Fibroblast of skin of back (primary cell): ENCODE measurements around the gene TGFB2.
A peak's percentile ranks its signal among the peaks of the same experiment; 100 is the strongest.

ENCODE experiments used
- DNase-seq: peaks from one replicate; pipeline ENCODE4 v3.0.0-alpha.2; 2013

TGFB2 gene

GRCh38 chr1:218336328-218336727 is 8.8 kb upstream of the TGFB2 start:
- no peak for DNase-seq

GRCh38 chr1:218339267-218339831 is 5.8 kb upstream of the TGFB2 start:
- peak; percentile 50 for DNase-seq

GRCh38 chr1:218341325-218341724 is 3.8 kb upstream of the TGFB2 start:
- DNase-seq = no peak

GRCh38 chr1:218342091-218342490 is 3.0 kb upstream of the TGFB2 start:
- DNase-seq = no peak

GRCh38 chr1:218345673-218346390 is 696 bp downstream of the TGFB2 start:
- peak; percentile 78 for DNase-seq

GRCh38 chr1:218346391-218347204 is 1.5 kb downstream of the TGFB2 start:
- peak; percentile 47 for DNase-seq

GRCh38 chr1:218347336-218347722 is 2.2 kb downstream of the TGFB2 start:
- DNase-seq = peak; percentile 59

GRCh38 chr1:218347723-218348627 is 2.8 kb downstream of the TGFB2 start:
- DNase-seq = peak; percentile 85

GRCh38 chr1:218348628-218349071 is 3.5 kb downstream of the TGFB2 start:
- DNase-seq = no peak

GRCh38 chr1:218349348-218350034 is 4.4 kb downstream of the TGFB2 start:
- DNase-seq = peak; percentile 47

- no peak for DNase-seq
Measured at GRCh38 chr1:218350035-218350525, 4.9 kb downstream of the TGFB2 start.

- DNase-seq = peak; percentile 96
Measured at GRCh38 chr1:218350801-218351266, 5.7 kb downstream of the TGFB2 start.

- peak; percentile 70 for DNase-seq
Measured at GRCh38 chr1:218351391-218352074, 6.4 kb downstream of the TGFB2 start.

- no peak for DNase-seq
Measured at GRCh38 chr1:218352075-218352438, 6.9 kb downstream of the TGFB2 start.

- DNase-seq = no peak
Measured at GRCh38 chr1:218353656-218354055, 8.5 kb downstream of the TGFB2 start.

- DNase-seq = no peak
Measured at GRCh38 chr1:218355278-218355677, 10.1 kb downstream of the TGFB2 start.

- DNase-seq = no peak
Measured at GRCh38 chr1:218357211-218357892, 12.2 kb downstream of the TGFB2 start.

GRCh38 chr1:218357893-218358232 is 12.7 kb downstream of the TGFB2 start:
- DNase-seq = no peak

- DNase-seq = peak; percentile 66
Measured at GRCh38 chr1:218361298-218362065, 16.3 kb downstream of the TGFB2 start.
